Natural killer cell treated with Interleukin-12 subunit alpha and Interleukin-12 subunit beta and Interleukin-15 and Interleukin-18, amount 100 ng/mL, for 72 hours (primary cell): Measurements from ENCODE around the gene WDR86. TPM values are rescaled to one million over a fixed set of nuclear protein-coding genes. Genes with fewer than 3 reads are reported as not detected.

Source experiments
- ATAC-seq, 2 donors: fragments of 150-1000 bp; cut with Tn5 transposase in 1 of 2; sonication (Bioruptor Pico), chemical (Tn5 transposase) in 1 of 2; 2 replicates each; pipeline ENCODE4 v1.10.0; 2021
- DNase-seq: peaks from one replicate; pipeline ENCODE4 v3.0.0; 2022; ENCODE audit warnings: low spot score
- H3K27ac Mint-ChIP-seq, 2 donors: 1 replicate in 1 of 2; 2 replicates in 1 of 2; pipeline ENCODE4 v1.8.0; 2022; ENCODE audit warnings: mixed read lengths in 2 of 2, mild to moderate bottlenecking in 1 of 2, moderate library complexity in 1 of 2
- H3K27me3 Mint-ChIP-seq, 2 donors: 1 replicate in 1 of 2; 2 replicates in 1 of 2; pipeline ENCODE4 v1.8.0; 2022; ENCODE audit warnings: mixed read lengths in 2 of 2
- H3K36me3 Mint-ChIP-seq: one replicate; pipeline ENCODE4 v1.8.0; 2022; ENCODE audit warnings: mixed read lengths
- H3K4me1 Mint-ChIP-seq, 2 donors: 1 replicate in 1 of 2; 2 replicates in 1 of 2; pipeline ENCODE4 v1.8.0; 2022; ENCODE audit warnings: low read depth in 2 of 2, mixed read lengths in 2 of 2, mild to moderate bottlenecking in 1 of 2
- H3K4me3 Mint-ChIP-seq: one replicate; pipeline ENCODE4 v1.8.0; 2022; ENCODE audit warnings: mixed read lengths
- H3K9me3 Mint-ChIP-seq: 2 replicates; pipeline ENCODE4 v1.8.0; 2022; ENCODE audit warnings: mixed read lengths
- total RNA-seq, 2 donors: library from RNA; stranded (reverse); gene quantifications; one replicate each; pipeline ENCODE4 v1.2.3, GENCODE V29; 2022

Gene WDR86
- total RNA-seq, 2 donors from 2014 or later: not detected

GRCh38 chr7:151448261-151449252 lies 38.7 kb upstream of the WDR86 start:
- ATAC-seq (peak; percentile 81 to 87), DNase-seq (peak; percentile 78)
- no peaks in the 10 kb centered on the region for H3K9me3 Mint-ChIP-seq
- H3K4me1 Mint-ChIP-seq: peaks cover 0 to 3% of the 10 kb centered on the region in 2 donors
- H3K4me3 Mint-ChIP-seq: peak overlapping the region; percentile 48
- no peaks in the 10 kb centered on the region for H3K36me3 Mint-ChIP-seq
- H3K27ac Mint-ChIP-seq: no peak overlapping the region
- peaks cover 9 to 33% of the 10 kb centered on the region in 2 donors for H3K27me3 Mint-ChIP-seq

GRCh38 chr7:151447901-151448260 lies 38.0 kb upstream of the WDR86 start:
- peaks cover 11 to 39% of the 10 kb centered on the region in 2 donors for H3K27me3 Mint-ChIP-seq
- H3K4me1 Mint-ChIP-seq: peaks cover 0 to 3% of the 10 kb centered on the region in 2 donors
- H3K27ac Mint-ChIP-seq: no peak overlapping the region
- H3K36me3 Mint-ChIP-seq: no peaks in the 10 kb centered on the region
- DNase-seq (no peak), ATAC-seq (no peak)
- H3K4me3 Mint-ChIP-seq: peak overlapping the region; percentile 48
- H3K9me3 Mint-ChIP-seq: no peaks in the 10 kb centered on the region

DNA sequence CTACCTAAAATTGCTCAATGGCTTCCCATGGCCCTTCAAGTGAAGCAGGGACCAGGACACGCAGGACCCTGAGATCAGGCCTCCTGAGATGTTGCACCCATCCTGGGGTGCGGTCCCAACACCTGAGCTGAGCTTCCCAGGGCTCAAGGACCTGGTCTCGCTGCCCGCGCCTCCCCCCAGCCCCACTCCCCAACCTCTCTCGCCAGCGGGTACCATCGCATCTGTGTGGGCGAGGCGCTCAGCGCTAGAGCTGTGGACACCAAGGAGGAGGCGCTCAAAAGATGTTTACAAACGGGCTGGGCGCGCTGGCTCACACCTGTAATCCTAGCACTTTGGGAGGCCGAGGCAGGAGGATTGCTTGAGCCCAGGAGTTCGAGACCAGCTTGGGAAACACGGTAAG lies 37.5 kb upstream of the WDR86 start:
- H3K4me3 Mint-ChIP-seq: no peak overlapping the region
- no peaks in the 10 kb centered on the region for H3K36me3 Mint-ChIP-seq
- peaks cover 11 to 39% of the 10 kb centered on the region in 2 donors for H3K27me3 Mint-ChIP-seq
- H3K4me1 Mint-ChIP-seq: peaks cover 0 to 3% of the 10 kb centered on the region in 2 donors
- no peak overlapping the region for H3K27ac Mint-ChIP-seq
- ATAC-seq (no peak), DNase-seq (peak; percentile 55)
- H3K9me3 Mint-ChIP-seq: no peaks in the 10 kb centered on the region

GRCh38 chr7:151446412-151446811 lies 36.6 kb upstream of the WDR86 start:
- no peaks in the 10 kb centered on the region for H3K36me3 Mint-ChIP-seq
- ATAC-seq (no peak), DNase-seq (peak; percentile 48)
- H3K9me3 Mint-ChIP-seq: no peaks in the 10 kb centered on the region
- no peak overlapping the region for H3K27ac Mint-ChIP-seq
- no peak overlapping the region for H3K4me3 Mint-ChIP-seq
- H3K27me3 Mint-ChIP-seq: peaks cover 18 to 38% of the 10 kb centered on the region in 2 donors
- H3K4me1 Mint-ChIP-seq: peaks cover 6 to 7% of the 10 kb centered on the region in 2 donors

GRCh38 chr7:151444632-151445031 lies 34.8 kb upstream of the WDR86 start:
- DNase-seq (no peak), ATAC-seq (no peak)
- Mint-ChIP-seq H3K9me3 (no peaks in the 10 kb centered on the region), H3K27me3 (peaks cover 23 to 28% of the 10 kb centered on the region in 2 donors), H3K4me3 (no peak overlapping the region), H3K36me3 (no peaks in the 10 kb centered on the region), H3K4me1 (peaks cover 5 to 9% of the 10 kb centered on the region in 2 donors), H3K27ac (no peak overlapping the region)

- DNase-seq: no peak
These were observed 33.1 kb upstream of the WDR86 start for GRCh38 chr7:151442776-151443496.

DNA sequence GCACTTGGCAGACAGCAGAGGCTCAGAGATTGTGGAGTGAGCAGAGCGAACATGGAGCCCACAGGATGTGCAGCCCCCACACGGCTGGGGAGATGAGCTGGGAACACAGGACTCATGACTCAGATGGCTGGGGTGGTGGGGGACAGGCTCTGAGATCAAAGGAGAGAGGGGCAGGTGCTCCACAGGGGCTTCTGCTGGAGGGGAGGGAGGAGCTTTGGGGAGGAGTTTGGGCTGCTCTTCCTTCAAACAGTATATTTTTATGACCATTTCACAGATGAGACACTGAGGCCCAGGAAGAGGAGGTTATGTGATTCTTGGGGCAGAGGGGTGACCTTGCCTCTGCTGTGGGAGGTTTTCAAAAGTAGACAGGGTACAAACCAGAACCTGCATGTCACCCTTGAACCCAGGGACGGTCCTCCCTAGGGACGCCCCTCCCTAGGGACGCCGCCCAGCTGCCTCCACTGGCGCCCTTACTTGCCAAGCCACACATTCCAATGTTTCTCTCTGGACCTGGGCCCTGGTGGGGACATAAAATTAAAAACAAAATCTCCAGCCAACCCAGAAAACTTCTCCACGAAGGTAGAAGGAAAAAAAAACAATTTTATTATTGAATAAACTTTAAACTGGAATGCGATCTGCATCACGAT lies 31.1 kb upstream of the WDR86 start:
- H3K36me3 Mint-ChIP-seq: no peaks in the 10 kb centered on the region
- DNase-seq: peak; percentile 45
- H3K9me3 Mint-ChIP-seq: no peaks in the 10 kb centered on the region
- peaks cover 16 to 21% of the 10 kb centered on the region in 2 donors for H3K27me3 Mint-ChIP-seq
- no peak overlapping the region for H3K27ac Mint-ChIP-seq
- ATAC-seq: no peak
- no peak overlapping the region for H3K4me3 Mint-ChIP-seq
- peaks cover 3 to 9% of the 10 kb centered on the region in 2 donors for H3K4me1 Mint-ChIP-seq

More at GRCh38 chr7:151442776-151443496, 33.1 kb upstream of the WDR86 start:
- H3K27ac Mint-ChIP-seq: no peak overlapping the region
- no peaks in the 10 kb centered on the region for H3K36me3 Mint-ChIP-seq
- H3K9me3 Mint-ChIP-seq: no peaks in the 10 kb centered on the region
- H3K4me3 Mint-ChIP-seq: no peak overlapping the region
- peaks cover 3 to 9% of the 10 kb centered on the region in 2 donors for H3K4me1 Mint-ChIP-seq
- peaks cover 21 to 24% of the 10 kb centered on the region in 2 donors for H3K27me3 Mint-ChIP-seq
- no peak for ATAC-seq

GRCh38 chr7:151439855-151440798 lies 30.3 kb upstream of the WDR86 start, which contains the start of gene CRYGN:
Gene CRYGN (minus strand): TSS chr7:151440141. CDS start chr7:151439917, 224 bp downstream.
- Mint-ChIP-seq H3K9me3 (no peaks in the 10 kb centered on the region), H3K4me1 (peaks cover 3 to 9% of the 10 kb centered on the region in 2 donors), H3K4me3 (no peak within 1 kb of the TSS), H3K36me3 (no peaks in the 10 kb centered on the region), H3K27me3 (peaks cover 12 to 21% of the 10 kb centered on the region in 2 donors), H3K27ac (no peak within 1 kb of the TSS)
- DNase-seq (peak; percentile 56), ATAC-seq (no peak)

DNA sequence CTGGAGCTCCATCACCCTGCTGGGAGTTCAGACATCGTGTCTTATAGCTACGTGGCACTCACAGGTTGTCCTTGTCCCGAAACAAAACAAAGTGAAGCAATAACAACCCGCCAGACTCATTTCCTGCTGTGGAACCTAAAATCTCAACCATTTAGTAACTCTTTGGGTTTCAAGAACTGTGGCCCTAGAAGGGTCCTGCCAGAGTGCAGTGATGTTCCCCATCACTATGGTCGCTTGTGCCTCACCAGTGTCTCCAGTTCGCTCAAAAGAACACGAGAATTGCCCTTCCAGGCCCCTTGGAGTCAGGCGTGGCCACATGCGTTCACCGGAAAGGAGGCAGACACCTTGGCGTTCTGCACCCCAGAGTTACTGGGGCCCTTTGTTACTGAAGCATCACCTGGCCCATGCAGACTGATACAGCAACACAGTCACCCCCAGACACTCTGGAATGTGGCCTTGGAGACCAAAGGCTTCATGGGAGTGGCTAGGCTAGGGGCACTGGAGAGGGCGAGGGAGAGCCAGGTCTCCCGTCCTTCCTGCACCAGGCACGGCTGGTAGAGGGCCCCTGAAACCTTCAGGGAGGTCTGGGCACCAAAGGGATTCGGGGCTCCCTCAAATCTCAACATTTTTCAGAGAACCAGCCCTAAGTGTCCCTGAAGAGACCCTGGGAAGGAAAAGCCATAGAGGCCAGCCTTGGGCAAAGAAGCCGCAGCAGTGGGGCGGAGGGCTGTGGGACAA lies 29.2 kb upstream of the WDR86 start:
- H3K4me1 Mint-ChIP-seq: peaks cover 3 to 9% of the 10 kb centered on the region in 2 donors
- H3K27me3 Mint-ChIP-seq: peaks cover 12 to 21% of the 10 kb centered on the region in 2 donors
- no peak for DNase-seq
- no peak for ATAC-seq
- H3K36me3 Mint-ChIP-seq: no peaks in the 10 kb centered on the region
- H3K9me3 Mint-ChIP-seq: no peaks in the 10 kb centered on the region
- H3K27ac Mint-ChIP-seq: no peak overlapping the region
- no peak overlapping the region for H3K4me3 Mint-ChIP-seq

- H3K27ac Mint-ChIP-seq: no peak overlapping the region
- DNase-seq: no peak
- no peak overlapping the region for H3K4me3 Mint-ChIP-seq
- H3K36me3 Mint-ChIP-seq: no peaks in the 10 kb centered on the region
- ATAC-seq: no peak
- peaks cover 7 to 19% of the 10 kb centered on the region in 2 donors for H3K27me3 Mint-ChIP-seq
- H3K9me3 Mint-ChIP-seq: no peaks in the 10 kb centered on the region
- peaks cover 3 to 9% of the 10 kb centered on the region in 2 donors for H3K4me1 Mint-ChIP-seq
These were observed 28.2 kb upstream of the WDR86 start for GRCh38 chr7:151437866-151438516.

- DNase-seq (peak; percentile 29), ATAC-seq (no peak)
- no peaks in the 10 kb centered on the region for H3K9me3 Mint-ChIP-seq
- no peaks in the 10 kb centered on the region for H3K36me3 Mint-ChIP-seq
- peaks cover 3 to 9% of the 10 kb centered on the region in 2 donors for H3K4me1 Mint-ChIP-seq
- no peak overlapping the region for H3K27ac Mint-ChIP-seq
- peaks cover 0 to 16% of the 10 kb centered on the region in 2 donors for H3K27me3 Mint-ChIP-seq
- H3K4me3 Mint-ChIP-seq: no peak overlapping the region
These were observed 27.3 kb upstream of the WDR86 start for GRCh38 chr7:151437159-151437553.
